22Rv1 (cell line): ENCODE results near the gene HMGA1.

Source experiments
- H3K27ac ChIP-seq: fragments of 450-650 bp; 2 replicates; pipeline ENCODE4 v1.5.1; 2017
- ZFX ChIP-seq: fragments of 450-650 bp; IDR thresholded peaks from 2 replicates; pipeline ENCODE4 v1.6.1; 2017; ENCODE audit warnings: antibody characterized with exemption, borderline replicate concordance
- TF ChIP-seq, protein P1 (sequence below): fragments of 450-650 bp; IDR thresholded peaks from 2 replicates; pipeline ENCODE4 v1.5.1; 2017; ENCODE audit warnings: mild to moderate bottlenecking

Gene HMGA1

GRCh38 chr6:34281702-34282334 is 45.1 kb downstream of the HMGA1 start:
- H3K27ac ChIP-seq, result no peak overlapping the region
- TF ChIP-seq, protein P1, sequence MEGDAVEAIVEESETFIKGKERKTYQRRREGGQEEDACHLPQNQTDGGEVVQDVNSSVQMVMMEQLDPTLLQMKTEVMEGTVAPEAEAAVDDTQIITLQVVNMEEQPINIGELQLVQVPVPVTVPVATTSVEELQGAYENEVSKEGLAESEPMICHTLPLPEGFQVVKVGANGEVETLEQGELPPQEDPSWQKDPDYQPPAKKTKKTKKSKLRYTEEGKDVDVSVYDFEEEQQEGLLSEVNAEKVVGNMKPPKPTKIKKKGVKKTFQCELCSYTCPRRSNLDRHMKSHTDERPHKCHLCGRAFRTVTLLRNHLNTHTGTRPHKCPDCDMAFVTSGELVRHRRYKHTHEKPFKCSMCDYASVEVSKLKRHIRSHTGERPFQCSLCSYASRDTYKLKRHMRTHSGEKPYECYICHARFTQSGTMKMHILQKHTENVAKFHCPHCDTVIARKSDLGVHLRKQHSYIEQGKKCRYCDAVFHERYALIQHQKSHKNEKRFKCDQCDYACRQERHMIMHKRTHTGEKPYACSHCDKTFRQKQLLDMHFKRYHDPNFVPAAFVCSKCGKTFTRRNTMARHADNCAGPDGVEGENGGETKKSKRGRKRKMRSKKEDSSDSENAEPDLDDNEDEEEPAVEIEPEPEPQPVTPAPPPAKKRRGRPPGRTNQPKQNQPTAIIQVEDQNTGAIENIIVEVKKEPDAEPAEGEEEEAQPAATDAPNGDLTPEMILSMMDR, result no peak
- no peak for TF ChIP-seq ZFX

GRCh38 chr6:34284563-34285447 is 48.1 kb downstream of the HMGA1 start:
- H3K27ac ChIP-seq, result no peak overlapping the region
- no peak for TF ChIP-seq ZFX

DNA sequence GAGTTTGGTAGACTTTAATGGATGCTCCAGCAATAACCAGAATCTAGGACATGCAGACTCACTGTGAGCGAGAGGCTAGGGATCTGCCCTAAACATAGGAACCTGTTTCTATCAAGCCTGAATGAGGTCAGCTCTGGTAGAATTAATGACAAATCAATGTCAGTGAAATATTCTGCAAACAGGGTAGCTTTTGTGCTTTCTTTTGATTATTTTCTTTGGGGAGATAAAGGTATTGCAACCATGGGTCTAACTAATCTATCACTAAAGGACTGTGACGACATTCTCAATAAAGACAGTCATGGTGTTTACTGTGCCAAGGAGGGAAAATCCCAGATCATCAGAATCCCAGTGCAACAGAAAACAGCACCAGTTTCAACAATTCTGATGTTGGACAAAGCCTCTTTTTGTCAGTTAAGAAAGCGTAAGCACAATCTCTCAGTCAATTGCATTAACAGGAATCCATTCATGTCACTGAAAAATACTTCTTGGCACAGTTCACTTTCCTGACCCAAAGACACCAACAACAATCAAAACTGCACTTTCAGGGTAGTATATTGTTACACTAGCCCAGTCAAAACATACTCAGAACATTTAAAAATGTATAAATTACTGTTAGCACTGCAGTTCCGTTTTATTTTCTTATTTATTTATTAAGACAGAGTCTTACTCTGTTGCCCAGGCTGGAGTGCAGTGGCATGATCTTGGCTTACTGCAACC is 48.9 kb downstream of the HMGA1 start:
- TF ChIP-seq, protein P1, result no peak
- TF ChIP-seq ZFX, result no peak
- no peak overlapping the region for H3K27ac ChIP-seq

DNA sequence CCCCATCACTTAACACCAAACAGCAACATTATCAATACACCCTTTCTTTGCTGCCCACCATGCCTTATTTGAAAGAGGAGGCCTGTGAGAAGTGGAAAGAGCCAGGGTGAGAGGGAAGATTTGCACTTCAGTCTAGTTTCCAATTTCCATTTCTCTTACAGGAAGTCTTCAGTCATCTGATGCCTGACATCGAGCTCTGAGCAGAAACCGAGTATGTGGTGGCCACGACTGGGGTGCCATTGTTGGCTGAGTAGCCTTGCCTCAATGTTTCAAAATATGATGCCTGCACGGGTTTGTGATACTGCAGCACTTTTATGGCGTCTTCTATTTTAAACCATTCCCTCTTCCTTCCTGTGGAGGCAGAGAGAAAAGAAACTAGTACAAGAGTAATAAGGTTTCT is 51.9 kb downstream of the HMGA1 start:
- H3K27ac ChIP-seq, result no peak overlapping the region
- TF ChIP-seq ZFX, result no peak
- TF ChIP-seq, protein P1, result no peak

- H3K27ac ChIP-seq, result no peak overlapping the region
- TF ChIP-seq, protein P1, result no peak
- no peak for TF ChIP-seq ZFX
These were observed 52.5 kb downstream of the HMGA1 start for GRCh38 chr6:34289137-34289536.

DNA sequence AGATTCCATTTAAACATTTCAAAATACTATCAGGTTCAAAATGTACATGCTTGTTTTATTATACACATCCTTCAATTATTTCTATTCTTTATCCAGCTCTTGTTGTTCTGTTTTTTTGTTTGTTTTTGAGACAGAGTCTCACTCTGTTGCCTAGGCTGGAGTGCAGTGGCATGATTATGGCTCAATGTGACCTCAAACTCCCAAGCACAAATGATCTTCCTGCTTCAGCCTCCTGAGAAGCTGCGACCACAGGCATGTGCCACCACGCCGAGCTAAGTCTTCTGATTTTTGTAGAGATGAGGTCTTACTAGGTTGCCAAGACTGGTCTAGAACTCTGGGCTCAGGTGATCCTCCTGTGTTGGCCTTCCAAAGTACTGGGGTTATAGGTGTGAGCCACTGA is 56.3 kb downstream of the HMGA1 start:
- TF ChIP-seq, protein P1, result no peak
- TF ChIP-seq ZFX, result no peak
- no peak overlapping the region for H3K27ac ChIP-seq

DNA sequence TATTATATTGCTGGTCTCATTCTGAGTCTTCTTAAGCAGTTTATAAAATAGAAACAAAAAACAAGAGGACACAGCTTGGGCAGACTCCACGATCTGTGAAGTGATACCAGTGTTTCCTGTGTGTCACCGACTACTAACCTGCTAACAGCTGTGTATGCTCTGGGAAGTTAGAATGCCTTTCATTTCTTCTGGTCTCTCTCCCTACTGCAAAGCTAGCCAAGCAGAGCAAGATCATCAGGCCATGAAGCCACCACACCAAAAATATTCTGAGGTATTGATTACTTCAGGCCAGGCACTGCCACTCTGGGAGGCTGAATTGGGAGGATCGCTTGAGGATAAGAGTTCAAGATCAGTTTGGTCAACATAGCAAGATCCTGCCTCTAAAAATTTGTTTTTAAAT is 59.0 kb downstream of the HMGA1 start:
- H3K27ac ChIP-seq, result no peak overlapping the region
- TF ChIP-seq, protein P1, result no peak
- no peak for TF ChIP-seq ZFX
